Hematopoietic multipotent progenitor cell treated with erythropoietin and hydrocortisone succinate and interleukin-3 and kit ligand, for 17 days (in vitro differentiated cells): Measurements from ENCODE around the gene HNRNPU.
"Not testable (repeated sequence)": the region's sequence is repeated elsewhere in the genome, so short reads cannot be mapped to it uniquely, and the experiment has no call there.

ENCODE experiments used
- DNase-seq: peaks from one replicate; pipeline ENCODE4 v3.0.0-alpha.2; 2015; ENCODE audit warnings: low spot score

Gene HNRNPU

GRCh38 chr1:244840219-244840794, 24.0 kb downstream of the HNRNPU start:
- no peak for DNase-seq

GRCh38 chr1:244839656-244840055, 24.7 kb downstream of the HNRNPU start:
- DNase-seq = no peak

GRCh38 chr1:244837597-244838258, 26.6 kb downstream of the HNRNPU start:
- DNase-seq = no peak

GRCh38 chr1:244836584-244836983, 27.8 kb downstream of the HNRNPU start:
- DNase-seq = peak; percentile 37

GRCh38 chr1:244836135-244836521, 28.2 kb downstream of the HNRNPU start:
- peak; percentile 50 for DNase-seq

GRCh38 chr1:244835276-244836134, 28.8 kb downstream of the HNRNPU start, which contains the start of gene COX20:
Gene COX20 (plus strand): TSS chr1:244835658. CDS start chr1:244835715, 57 bp downstream.
- peak; percentile 86 for DNase-seq

GRCh38 chr1:244834543-244835275, 29.6 kb downstream of the HNRNPU start:
- DNase-seq = peak; percentile 77

GRCh38 chr1:244833734-244834542, 30.4 kb downstream of the HNRNPU start:
- DNase-seq = peak; percentile 84

- not testable (repeated sequence) for DNase-seq
Measured at GRCh38 chr1:244833260-244833659, 31.1 kb downstream of the HNRNPU start.

- DNase-seq = no peak
Measured at GRCh38 chr1:244830639-244831038, 33.7 kb downstream of the HNRNPU start.

- no peak for DNase-seq
Measured at GRCh38 chr1:244826712-244827111, 37.6 kb downstream of the HNRNPU start.

GRCh38 chr1:244822878-244823277, 41.5 kb downstream of the HNRNPU start:
- no peak for DNase-seq

- DNase-seq = no peak
Measured at GRCh38 chr1:244821134-244821533, 43.2 kb downstream of the HNRNPU start.

GRCh38 chr1:244820131-244820530, 44.2 kb downstream of the HNRNPU start:
- no peak for DNase-seq

- no peak for DNase-seq
Measured at GRCh38 chr1:244817415-244817894, 46.9 kb downstream of the HNRNPU start.

GRCh38 chr1:244815600-244816099, 48.7 kb downstream of the HNRNPU start:
- no peak for DNase-seq

GRCh38 chr1:244813327-244813726, 51.0 kb downstream of the HNRNPU start:
- DNase-seq = no peak

- DNase-seq = no peak
Measured at GRCh38 chr1:244810221-244810620, 54.1 kb downstream of the HNRNPU start.

- no peak for DNase-seq
Measured at GRCh38 chr1:244807138-244807537, 57.2 kb downstream of the HNRNPU start.

- no peak for DNase-seq
Measured at GRCh38 chr1:244804841-244805240, 59.5 kb downstream of the HNRNPU start.
